CD4-positive, alpha-beta T cell treated with Interleukin-21 for 1 hour (primary cell): ENCODE results near the gene ZFP1.
"Not testable (repeated sequence)": the region's sequence is repeated elsewhere in the genome, so short reads cannot be mapped to it uniquely, and the experiment has no call there.

Experiments
- DNase-seq: peaks from one replicate; pipeline ENCODE4 v3.0.0-alpha.2; 2020

The ZFP1 gene

DNA sequence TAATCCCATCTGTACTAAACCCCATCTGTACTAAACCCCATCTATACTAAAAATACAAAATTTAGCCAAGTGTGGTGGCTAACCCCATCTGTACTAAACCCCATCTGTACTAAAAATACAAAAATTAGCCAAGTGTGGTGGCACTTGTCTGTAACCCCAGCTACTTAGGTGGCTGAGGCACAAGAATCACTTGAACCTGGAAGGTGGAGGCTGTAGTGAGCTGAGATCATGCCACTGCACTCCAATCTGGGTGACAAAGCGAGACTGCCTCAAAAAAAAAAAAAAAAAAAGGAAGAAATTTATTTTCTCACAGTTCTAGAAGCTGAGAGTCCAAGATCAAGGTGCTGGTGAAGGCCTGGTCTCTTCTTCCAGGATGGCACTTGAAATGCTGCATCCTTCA, 12.1 kb downstream of the ZFP1 start:
- no peak for DNase-seq

- no peak for DNase-seq
These were observed 21.6 kb downstream of the ZFP1 start for GRCh38 chr16:75169899-75170405.

GRCh38 chr16:75172578-75172977, 24.3 kb downstream of the ZFP1 start:
- DNase-seq = no peak

- DNase-seq = no peak
These were observed 26.8 kb downstream of the ZFP1 start for GRCh38 chr16:75175074-75175473.

DNA sequence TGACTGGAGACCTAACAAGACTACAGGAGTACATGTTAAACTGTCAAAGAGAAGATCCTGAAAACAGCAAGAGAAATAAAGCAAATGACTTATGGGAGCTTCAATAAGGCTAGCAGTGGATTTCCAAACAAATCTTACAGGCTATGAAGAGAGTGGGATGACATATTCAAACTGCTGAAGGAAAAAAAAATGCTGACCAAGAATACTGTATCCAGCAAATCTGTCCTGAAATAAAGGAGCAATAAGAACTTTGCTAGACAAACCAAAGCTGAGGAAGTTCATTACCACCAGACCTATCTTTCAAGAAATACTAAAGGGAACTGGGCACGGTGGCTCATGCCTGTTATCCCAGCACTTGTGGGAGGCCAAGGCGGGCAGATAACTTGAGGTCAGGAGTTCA, 28.6 kb downstream of the ZFP1 start:
- DNase-seq = no peak

DNA sequence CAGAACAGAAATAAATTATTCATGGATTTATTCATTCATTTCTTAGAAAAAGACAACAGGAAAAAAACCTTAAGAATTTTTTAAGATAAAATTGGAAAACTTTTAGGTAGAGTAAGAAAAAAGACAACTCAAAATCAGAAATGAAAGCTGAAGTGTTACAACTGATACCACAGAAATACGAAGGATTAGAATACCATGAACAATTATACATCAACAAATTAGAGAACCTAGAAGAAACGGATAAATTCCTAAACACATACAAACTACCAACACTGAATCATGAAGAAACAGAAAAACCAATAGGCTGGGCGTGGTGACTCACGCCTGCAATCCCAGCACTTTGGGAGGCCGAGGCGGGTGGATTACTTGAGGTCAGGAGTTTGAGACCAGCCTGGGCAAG, 30.9 kb downstream of the ZFP1 start:
- no peak for DNase-seq

GRCh38 chr16:75181630-75182029, 33.3 kb downstream of the ZFP1 start:
- no peak for DNase-seq

- DNase-seq = no peak
These were observed 40.6 kb downstream of the ZFP1 start for GRCh38 chr16:75188832-75189477.

- no peak for DNase-seq
These were observed 41.4 kb downstream of the ZFP1 start for GRCh38 chr16:75189638-75190245.

- DNase-seq = no peak
These were observed 44.4 kb downstream of the ZFP1 start for GRCh38 chr16:75192606-75193264.

GRCh38 chr16:75193265-75193650, 44.9 kb downstream of the ZFP1 start:
- no peak for DNase-seq

DNA sequence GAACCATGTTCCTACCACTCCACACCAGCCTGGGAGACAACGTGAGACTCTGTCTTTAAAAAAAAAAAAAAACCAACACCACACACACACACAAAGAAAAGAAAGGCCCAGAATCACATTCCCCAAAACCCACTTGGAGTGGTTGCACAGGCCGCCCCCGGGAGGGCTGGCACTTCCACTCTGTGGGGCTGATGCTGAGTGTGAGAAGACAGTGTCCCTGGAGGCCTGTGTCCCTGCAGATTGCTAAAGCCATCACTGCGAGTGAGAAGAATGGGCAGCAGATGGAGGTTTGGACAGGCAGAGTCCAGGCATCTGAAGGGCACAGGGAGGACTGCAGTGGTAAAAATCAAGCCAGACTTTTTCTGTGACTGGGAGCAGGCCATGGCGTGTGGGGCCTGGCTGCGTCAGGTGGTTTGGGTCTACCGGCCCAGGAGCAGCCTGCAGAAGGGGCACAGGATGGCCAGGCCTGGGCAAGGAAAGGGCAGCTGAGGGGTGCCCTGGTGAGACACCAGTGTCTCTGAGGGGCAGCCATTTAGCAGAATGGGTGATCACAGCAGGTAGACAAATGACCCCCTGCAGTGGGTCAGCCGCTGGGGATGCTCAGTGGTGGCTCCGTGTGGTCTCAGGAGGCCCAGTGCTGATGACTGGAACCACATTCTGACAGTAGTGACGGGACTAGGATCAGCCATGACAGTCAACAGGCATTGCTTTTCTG, 45.6 kb downstream of the ZFP1 start:
- DNase-seq = no peak

GRCh38 chr16:75195811-75196790, 47.8 kb downstream of the ZFP1 start:
- no peak for DNase-seq

DNA sequence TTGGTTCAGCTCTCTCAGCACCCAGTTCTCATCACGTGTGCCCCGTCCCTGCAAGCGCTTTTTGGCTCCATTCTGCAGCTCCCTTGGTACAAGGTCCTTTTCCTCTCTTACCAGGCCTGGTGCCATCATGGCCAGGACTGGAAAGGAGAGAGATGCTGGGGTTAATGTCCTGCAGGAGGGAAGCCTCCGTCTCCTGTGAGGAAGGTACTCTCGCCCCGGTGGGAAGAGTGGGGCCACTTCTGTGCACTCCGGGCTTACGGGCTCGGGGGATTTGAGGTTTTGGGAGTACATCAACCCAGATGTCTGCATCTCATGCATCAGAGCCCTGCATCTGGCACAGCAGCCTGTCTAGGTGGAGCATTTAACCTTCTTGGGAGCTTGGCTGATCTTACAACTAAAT, 48.5 kb downstream of the ZFP1 start:
- no peak for DNase-seq

DNA sequence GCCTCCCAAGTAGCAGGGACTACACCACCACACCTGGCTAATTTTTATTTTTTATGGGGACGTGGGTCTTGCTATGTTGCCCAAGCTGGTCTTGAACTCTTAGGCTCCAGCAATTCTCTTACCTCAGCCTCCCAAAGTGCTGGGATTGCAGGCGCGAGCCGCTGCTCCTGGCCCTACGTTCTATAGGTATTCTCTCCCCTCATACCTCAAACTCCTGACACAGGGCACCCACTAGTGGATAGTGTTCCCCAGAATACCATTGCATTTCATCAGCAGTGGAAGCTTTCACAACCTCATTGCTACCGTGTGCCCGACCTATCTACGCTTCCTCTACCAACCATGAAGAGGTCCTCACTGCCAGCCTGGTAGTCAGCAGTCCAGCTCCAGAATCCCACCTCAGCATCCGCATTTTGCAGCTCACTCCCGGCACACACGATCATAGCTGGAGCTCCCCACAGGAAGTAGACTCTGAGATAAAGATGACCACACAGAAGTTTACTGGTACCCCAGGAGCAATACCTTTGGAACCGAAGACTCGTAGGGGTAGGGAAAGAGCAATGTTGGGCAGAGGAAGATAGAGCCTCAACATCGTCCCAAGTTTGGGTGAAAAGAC, 49.3 kb downstream of the ZFP1 start:
- no peak for DNase-seq

GRCh38 chr16:75198135-75198600, 49.8 kb downstream of the ZFP1 start:
- DNase-seq = no peak

- DNase-seq = no peak
These were observed 53.8 kb downstream of the ZFP1 start for GRCh38 chr16:75202069-75202590.

DNA sequence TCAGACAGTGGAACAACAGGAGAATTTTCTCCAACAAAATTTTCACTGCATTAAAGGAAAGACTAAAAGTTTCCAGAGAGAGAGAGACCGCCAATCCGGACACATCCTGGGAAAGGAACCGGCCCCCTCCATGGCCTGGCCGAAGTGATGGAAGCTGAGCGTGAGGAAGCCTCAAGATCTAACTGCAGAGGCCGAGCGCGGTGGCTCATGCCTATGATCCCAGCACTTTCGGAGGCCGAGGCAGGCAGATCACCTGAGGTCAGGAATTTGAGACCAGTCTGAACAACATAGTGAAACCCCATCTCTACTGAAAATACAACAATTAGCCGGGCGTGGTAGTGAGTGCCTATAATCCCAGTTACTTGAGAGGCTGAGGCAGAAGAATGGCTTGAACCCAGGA, 54.8 kb downstream of the ZFP1 start:
- no peak for DNase-seq

DNA sequence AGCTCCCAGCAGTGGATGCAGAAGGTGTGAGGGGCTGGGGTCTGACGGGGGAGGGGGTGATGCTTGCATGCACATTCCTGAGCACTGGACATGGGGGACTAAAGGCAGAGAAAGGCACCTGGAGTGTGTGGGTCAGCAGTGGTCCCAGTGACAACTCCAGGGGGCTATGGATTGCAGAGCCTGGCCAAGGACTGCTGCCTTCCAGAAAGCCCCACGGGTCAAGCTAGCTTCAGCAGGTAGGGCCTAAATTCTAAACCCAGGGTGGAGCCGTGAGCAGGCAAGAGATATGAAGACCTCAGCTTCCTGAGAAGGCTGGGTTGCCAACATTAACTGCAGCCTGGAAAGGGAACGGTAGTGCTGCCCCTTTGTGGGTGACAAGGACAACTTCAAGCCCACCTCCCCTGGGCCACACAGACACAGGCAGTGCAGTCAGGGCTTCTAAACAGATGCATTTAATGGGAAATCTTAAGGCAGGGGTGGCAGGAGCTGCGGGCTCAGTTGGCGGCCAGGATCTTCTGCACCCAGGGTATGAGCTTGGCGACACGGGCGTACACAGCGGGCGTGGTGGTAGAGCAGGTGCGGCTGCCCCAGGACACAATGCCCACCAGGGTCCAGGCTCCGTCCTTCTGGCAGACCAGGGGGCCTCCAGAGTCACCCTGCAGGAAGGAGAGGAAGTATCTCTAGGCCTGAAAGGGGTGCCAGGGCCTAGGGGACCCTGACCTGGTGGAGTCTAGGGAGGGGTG, 55.5 kb downstream of the ZFP1 start:
- DNase-seq = no peak

DNA sequence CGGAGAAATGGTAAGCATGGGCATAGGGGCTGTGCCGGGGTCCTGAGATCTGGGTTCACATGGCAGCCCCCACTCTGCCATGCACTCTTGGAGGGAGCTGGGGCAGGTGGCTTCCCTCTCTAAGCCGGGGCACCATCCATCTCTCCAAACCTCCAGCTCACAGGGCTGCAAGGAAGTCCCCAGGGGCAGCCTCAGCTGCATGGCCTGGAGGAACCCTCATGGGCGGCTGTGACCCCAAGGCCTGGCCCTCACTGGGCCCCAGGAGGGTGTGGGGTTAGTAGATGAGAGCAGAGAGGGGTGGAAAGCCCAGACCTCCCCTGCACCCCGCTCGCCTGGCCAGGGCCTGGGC, 56.1 kb downstream of the ZFP1 start:
- no peak for DNase-seq

DNA sequence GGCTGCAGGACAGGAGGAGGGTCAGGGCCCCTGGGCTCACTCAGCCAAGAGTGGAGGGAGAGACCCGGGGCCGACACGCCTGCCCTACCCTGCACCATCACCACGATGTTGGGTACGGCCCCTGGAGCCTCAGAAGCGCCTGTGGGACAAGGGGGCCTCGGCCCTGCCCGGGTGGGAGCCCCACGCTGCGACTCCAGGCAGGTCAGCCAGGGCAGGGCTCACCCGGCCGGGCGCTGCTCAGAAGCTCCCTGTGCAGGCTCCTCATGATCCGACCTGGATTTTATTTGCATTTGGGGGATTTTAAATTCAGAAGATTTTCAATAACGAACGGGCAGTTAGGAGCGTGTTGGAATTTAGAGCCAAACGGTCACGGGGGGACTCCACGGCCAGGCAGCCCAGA, 56.6 kb downstream of the ZFP1 start:
- not testable (repeated sequence) for DNase-seq
